Sigmoid colon (tissue), 4 donors: ENCODE results near the gene SUMO2.

Experiments
- CTCF ChIP-seq, 4 experiments: fragments of 450-650 bp in 3 of 4; fragments of 200-600 bp in 1 of 4; IDR thresholded peaks; one replicate each; pipeline ENCODE4 v1.5.1; 2016 to 2019; ENCODE audit warnings: antibody characterized with exemption in 4 of 4, mild to moderate bottlenecking in 3 of 4, moderate library complexity in 2 of 4
- EP300 ChIP-seq, 4 donors: sonication (generic); formaldehyde crosslinking; IDR thresholded peaks; one replicate each; pipeline ENCODE4 v1.6.1; 2017; ENCODE audit warnings: antibody characterized with exemption in 4 of 4
- POLR2A ChIP-seq, 2 donors: fragments of 450-650 bp; IDR thresholded peaks; one replicate each; pipeline ENCODE4 v1.6.1; 2016; ENCODE audit warnings: antibody characterized with exemption in 2 of 2, mild to moderate bottlenecking in 2 of 2, moderate library complexity in 2 of 2
- POLR2AphosphoS5 ChIP-seq, 4 donors: sonication (generic); formaldehyde crosslinking; IDR thresholded peaks; one replicate each; pipeline ENCODE4 v1.6.1; 2017; ENCODE audit warnings: antibody characterized with exemption in 4 of 4

- TF ChIP-seq POLR2A (IDR thresholded peaks at IDR 0.05) (no peak), CTCF (IDR thresholded peaks at IDR 0.05) (no peak), EP300 (IDR thresholded peaks at IDR 0.05) (no peak), POLR2AphosphoS5 (IDR thresholded peaks at IDR 0.05) (no peak)
Measured at GRCh38 chr17:75144816-75145512, 37.8 kb downstream of the SUMO2 start.
